Cardiac fibroblast (primary cell): ENCODE measurements around the gene ULK4.

ENCODE experiments used
- DNase-seq, 2 donors: peaks; one replicate each; pipeline versions ENCODE4 v3.0.0 to v3.0.0-alpha.2; 2010; ENCODE audit warnings: low read depth in 2 of 2
- H3K4me3 ChIP-seq, 2 donors: replicated peaks in 1 of 2; 1 replicate in 1 of 2; 2 replicates in 1 of 2; pipeline ENCODE4 v1.5.1; 2011; ENCODE audit warnings: low read depth in 2 of 2, low read length in 2 of 2, mild to moderate bottlenecking in 2 of 2, moderate library complexity in 1 of 2
- CTCF ChIP-seq: IDR thresholded peaks from one replicate; pipeline ENCODE4 v1.5.1; 2011; ENCODE audit warnings: low read depth, mild to moderate bottlenecking, low read length, inconsistent platforms

ULK4 gene

GRCh38 chr3:41222012-41222411 lies 739.9 kb downstream of the ULK4 start:
- TF ChIP-seq CTCF: no peak
- no peak for DNase-seq

GRCh38 chr3:41220906-41221677 lies 740.8 kb downstream of the ULK4 start:
- no peak for TF ChIP-seq CTCF
- H3K4me3 ChIP-seq: no peak overlapping the region
- DNase-seq: no peak

More at GRCh38 chr3:41222012-41222411, 739.9 kb downstream of the ULK4 start:
- H3K4me3 ChIP-seq: no peak overlapping the region

GRCh38 chr3:41219424-41219823 lies 742.5 kb downstream of the ULK4 start:
- no peak overlapping the region for H3K4me3 ChIP-seq
- DNase-seq: no peak
- TF ChIP-seq CTCF: no peak

GRCh38 chr3:41216993-41217392 lies 744.9 kb downstream of the ULK4 start:
- no peak overlapping the region for H3K4me3 ChIP-seq
- DNase-seq: no peak
- no peak for TF ChIP-seq CTCF

- no peak overlapping the region for H3K4me3 ChIP-seq
- no peak for DNase-seq
- no peak for TF ChIP-seq CTCF
Measured at GRCh38 chr3:41216422-41216821, 745.5 kb downstream of the ULK4 start.

- no peak overlapping the region for H3K4me3 ChIP-seq
- TF ChIP-seq CTCF: no peak
Measured at GRCh38 chr3:41213588-41213987, 748.3 kb downstream of the ULK4 start.

GRCh38 chr3:41212088-41212487 lies 749.8 kb downstream of the ULK4 start:
- TF ChIP-seq CTCF: no peak
- no peak overlapping the region for H3K4me3 ChIP-seq

More at GRCh38 chr3:41213588-41213987, 748.3 kb downstream of the ULK4 start:
- DNase-seq: no peak

More at GRCh38 chr3:41212088-41212487, 749.8 kb downstream of the ULK4 start:
- no peak for DNase-seq
